ENCODE data around the gene ABHD2.
A peak's percentile ranks its signal among the peaks of the same experiment; 100 is the strongest.
"Not testable (repeated sequence)": the region's sequence is repeated elsewhere in the genome, so short reads cannot be mapped to it uniquely, and the experiment has no call there.

The ABHD2 gene

GRCh38 chr15:89075101-89075640, 13.1 kb upstream of the ABHD2 start:
- DNase-seq, result no peak

GRCh38 chr15:89075846-89076245, 12.4 kb upstream of the ABHD2 start:
- DNase-seq, result no peak

- DNase-seq, result no peak
Observed at GRCh38 chr15:89077750-89078149, 10.5 kb upstream of the ABHD2 start.

GRCh38 chr15:89078851-89079810, 9.1 kb upstream of the ABHD2 start:
- peak; percentile 18 for DNase-seq

- DNase-seq, result no peak
Observed at GRCh38 chr15:89081878-89082277, 6.4 kb upstream of the ABHD2 start.

DNA sequence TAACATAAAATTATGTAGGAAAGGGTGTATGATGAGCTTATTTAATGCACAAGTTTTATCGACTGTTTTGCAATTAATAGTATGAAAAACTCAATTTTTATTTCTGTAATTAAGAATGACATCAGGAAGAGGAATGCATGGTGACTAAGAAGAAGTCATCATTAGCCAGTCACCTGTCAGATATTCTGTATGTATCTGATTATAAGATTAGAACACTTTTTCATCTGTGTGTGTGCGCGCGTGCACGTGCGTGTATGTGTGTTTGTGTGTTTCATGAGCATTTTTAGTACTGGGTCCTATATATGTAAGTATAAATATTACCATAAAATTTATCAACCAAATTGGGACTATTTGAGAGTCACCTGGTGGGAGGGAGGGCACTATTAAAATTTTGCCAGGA, 5.0 kb upstream of the ABHD2 start:
- no peak for DNase-seq

- no peak for DNase-seq
Observed at GRCh38 chr15:89085289-89085926, 2.8 kb upstream of the ABHD2 start.

- DNase-seq, result not testable (repeated sequence)
Observed at GRCh38 chr15:89085933-89086332, 2.3 kb upstream of the ABHD2 start.

DNA sequence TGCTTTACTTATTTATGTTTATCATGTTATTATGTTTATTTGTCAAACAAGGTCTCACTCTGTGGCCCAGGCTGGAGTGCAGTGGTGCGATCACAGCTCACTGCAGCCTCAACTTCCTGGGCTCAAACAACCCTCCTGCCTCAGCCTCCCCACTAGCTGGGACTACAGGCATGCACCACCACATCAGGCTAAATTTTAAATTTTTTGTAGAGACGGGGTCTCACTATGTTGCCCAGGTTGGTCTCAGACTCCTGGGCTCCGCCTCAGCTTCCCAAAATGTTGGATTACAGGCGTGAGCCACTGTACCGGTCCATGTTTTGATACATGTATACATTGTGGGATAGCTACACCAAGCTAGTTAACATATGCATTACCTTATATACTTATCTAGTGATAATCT, 1.9 kb upstream of the ABHD2 start:
- DNase-seq, result not testable (repeated sequence)

- no peak for DNase-seq
Observed at GRCh38 chr15:89087161-89087829, 961 bp upstream of the ABHD2 start.

GRCh38 chr15:89088605-89089315, 504 bp downstream of the ABHD2 start:
- no peak for DNase-seq

- no peak for DNase-seq
Observed at GRCh38 chr15:89089316-89090230, 1.3 kb downstream of the ABHD2 start.

- DNase-seq, result peak; percentile 61
Observed at GRCh38 chr15:89090791-89091626, 2.8 kb downstream of the ABHD2 start.

DNA sequence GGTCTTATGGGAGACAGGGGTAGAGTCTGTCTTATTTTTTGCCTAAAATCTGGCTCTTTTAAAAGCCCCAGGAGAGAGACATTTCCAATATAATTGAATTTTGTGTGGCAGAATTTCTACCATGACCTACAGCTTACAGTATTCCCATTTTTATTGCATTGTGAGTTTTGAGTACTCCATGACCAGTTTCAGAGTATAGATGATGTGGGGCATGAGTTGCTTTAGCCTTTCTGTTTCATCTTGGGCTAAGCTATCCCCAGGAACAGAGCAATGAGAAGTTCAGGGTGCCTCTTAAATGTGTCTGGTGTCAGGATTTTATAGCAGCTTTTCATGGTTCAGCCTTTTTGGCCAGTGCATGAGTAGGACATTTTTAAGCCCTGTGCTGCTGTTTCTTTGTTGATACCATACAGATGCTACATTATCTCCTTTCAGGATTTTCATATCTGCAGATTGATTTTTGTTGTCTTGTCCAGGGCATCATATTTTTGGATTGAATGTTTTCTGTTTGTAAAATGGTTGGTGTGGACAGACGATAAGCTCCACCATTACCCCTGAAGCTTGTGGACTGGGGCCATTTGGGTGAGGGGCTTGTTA, 3.5 kb downstream of the ABHD2 start:
- no peak for DNase-seq

DNA sequence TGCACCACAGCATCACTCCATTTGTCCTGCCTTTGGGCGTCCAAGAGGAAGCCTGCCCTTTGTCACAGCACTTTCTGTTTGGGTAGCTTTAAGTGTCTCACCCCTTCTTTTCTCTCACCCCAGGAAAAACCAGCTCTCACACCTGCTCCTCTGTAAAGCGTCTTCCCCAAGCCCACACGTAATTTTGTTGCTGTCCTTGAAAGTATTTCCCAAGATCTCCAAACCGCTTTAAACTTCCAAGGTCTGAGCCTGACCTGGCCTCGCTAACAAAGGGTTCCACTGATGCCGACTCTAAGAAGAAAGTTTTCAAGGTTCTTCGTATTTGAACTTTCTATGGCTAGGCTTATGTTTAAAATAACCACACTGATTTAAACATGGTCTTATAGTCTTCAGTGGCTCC, 5.3 kb downstream of the ABHD2 start:
- DNase-seq, result no peak

DNA sequence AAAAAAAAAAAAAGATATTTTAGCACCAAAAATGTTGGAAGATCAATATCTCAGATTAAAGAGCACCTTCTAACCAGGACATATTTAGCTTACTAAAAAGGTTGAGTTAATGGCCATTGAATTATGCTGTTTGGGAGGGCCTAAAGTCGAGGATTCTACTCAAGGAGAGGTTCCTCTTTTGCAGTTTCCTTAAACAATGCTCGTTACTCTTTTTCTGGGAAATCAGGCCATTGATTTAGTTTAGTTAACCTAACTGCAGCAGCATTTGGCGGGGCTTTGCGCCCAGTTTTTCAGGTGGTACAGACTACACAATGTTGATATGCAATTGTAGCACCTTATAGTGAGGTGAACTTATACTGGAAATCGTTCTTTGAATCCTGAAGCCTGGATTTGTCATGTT, 6.8 kb downstream of the ABHD2 start:
- DNase-seq, result no peak

DNA sequence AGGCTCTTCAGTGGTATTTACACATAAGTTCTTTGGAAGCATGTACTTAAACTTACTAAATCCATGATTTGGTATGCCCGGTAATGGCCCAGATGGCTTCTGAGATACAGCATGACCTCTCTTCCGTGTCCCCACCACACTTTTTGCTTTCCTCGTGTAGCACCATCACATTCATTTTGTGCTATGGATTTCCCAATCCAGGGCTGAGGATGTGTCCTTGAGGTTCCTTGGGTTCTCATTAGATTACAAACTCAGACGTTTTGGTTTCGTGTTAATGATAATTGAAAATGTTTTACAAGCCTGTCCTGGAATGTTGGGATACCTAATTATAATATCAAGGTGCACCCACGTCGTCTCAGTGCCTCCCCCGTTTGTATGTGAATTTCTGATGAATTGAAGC, 7.3 kb downstream of the ABHD2 start:
- DNase-seq, result no peak

DNA sequence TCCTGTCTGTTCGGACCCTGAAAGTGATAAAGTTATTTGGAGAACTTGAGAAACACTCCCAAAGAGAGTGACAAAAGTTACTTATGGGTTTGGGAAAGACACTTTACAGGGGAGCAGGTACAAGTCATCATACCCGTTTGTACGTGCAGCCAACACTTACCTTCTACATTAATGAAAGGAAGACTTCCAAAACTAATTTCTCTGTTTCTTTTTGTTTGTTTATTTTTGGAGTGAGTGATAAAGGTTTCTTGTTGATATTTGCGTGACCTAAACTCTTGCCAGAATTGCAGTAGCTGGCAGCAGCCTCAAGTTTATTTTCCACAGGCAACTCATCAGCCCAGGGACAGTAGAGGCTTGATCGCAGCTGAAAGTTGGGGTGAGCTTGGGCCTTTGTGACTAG, 8.4 kb downstream of the ABHD2 start:
- no peak for DNase-seq

DNA sequence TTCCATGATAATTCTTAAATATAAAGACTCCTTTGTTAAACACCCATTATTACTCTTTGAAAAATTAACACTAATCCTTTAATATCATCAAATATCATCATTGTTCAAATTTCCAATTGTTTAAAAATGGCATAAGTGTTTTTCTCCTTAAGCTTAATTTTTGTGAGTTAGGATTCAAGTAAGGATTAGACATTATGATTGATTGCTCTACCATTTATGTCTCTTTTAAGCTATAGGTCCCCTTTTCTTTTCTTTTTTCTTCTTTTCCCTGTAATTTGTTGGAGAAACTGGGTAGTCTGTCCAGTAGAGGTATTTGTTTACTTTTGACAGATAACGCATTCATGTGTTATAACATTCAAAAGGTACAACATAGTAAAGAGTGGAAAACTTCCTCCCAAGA, 9.1 kb downstream of the ABHD2 start:
- no peak for DNase-seq

DNA sequence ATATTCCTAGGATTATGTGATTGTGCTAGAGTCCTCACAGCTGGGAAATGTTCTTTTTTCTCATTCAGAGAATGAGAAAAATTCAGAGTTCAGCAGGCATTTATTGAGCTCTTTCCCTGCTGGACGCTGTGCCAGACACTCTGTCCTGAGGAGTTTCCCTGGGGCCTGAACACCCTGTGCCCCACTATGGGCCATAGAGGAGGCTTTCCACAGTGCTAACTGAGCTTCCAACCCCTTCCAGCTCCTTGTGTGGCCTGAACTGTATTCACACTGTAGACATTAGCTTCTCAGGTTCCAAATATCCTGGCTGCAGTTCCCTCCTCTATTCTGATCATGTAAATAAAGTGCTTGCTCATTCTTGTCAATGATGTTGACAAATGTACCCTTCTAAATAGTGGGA, 10.0 kb downstream of the ABHD2 start:
- no peak for DNase-seq
